Natural killer cell (primary cell): ENCODE measurements around the gene WAPL. TPM values are rescaled to one million over a fixed set of nuclear protein-coding genes. Genes with fewer than 3 reads are reported as not detected.

Experiments
- ATAC-seq, 3 donors: fragments of 150-1000 bp in 2 of 3; fragments of 200-7000 bp in 1 of 3; cut with Tn5 transposase; 1 replicate in 1 of 3; 2 replicates in 2 of 3; pipeline ENCODE4 v1.10.0; 2021; ENCODE audit warnings: mild to moderate bottlenecking in 2 of 3, moderate library complexity in 2 of 3
- DNase-seq, 2 donors: peaks; one replicate each; pipeline versions ENCODE4 v3.0.0 to v3.0.0-alpha.2; 2013 to 2021; ENCODE audit warnings: mixed read lengths in 1 of 2
- H3K27ac ChIP-seq: one replicate; pipeline ENCODE4 v1.5.1; 2013; ENCODE audit warnings: mild to moderate bottlenecking, low read length
- H3K27me3 ChIP-seq: one replicate; pipeline ENCODE4 v1.6.1; 2013; ENCODE audit warnings: low read length; ENCODE audit not compliant: control insufficient read depth, insufficient read depth
- H3K36me3 ChIP-seq: one replicate; pipeline ENCODE4 v1.6.1; 2013; ENCODE audit warnings: low read length; ENCODE audit not compliant: control insufficient read depth, insufficient read depth
- H3K4me1 ChIP-seq: one replicate; pipeline ENCODE4 v1.6.1; 2013; ENCODE audit warnings: low read length; ENCODE audit not compliant: control insufficient read depth, insufficient read depth
- H3K4me3 ChIP-seq: one replicate; pipeline ENCODE4 v1.5.1; 2013; ENCODE audit warnings: low read length
- H3K9me3 ChIP-seq: one replicate; pipeline ENCODE4 v1.6.1; 2013; ENCODE audit warnings: low read length; ENCODE audit not compliant: control insufficient read depth, insufficient read depth
- H3K27ac Mint-ChIP-seq, 2 donors: one replicate each; pipeline ENCODE4 v1.8.0; 2022; ENCODE audit warnings: mild to moderate bottlenecking in 2 of 2, mixed read lengths in 2 of 2, moderate library complexity in 1 of 2
- H3K27me3 Mint-ChIP-seq, 2 donors: one replicate each; pipeline ENCODE4 v1.8.0; 2022; ENCODE audit warnings: low read depth in 2 of 2, mixed read lengths in 2 of 2
- H3K36me3 Mint-ChIP-seq: one replicate; pipeline ENCODE4 v1.8.0; 2022; ENCODE audit warnings: mixed read lengths
- H3K4me1 Mint-ChIP-seq, 2 donors: one replicate each; pipeline ENCODE4 v1.8.0; 2022; ENCODE audit warnings: mixed read lengths in 2 of 2
- H3K4me3 Mint-ChIP-seq: one replicate; pipeline ENCODE4 v1.8.0; 2022; ENCODE audit warnings: mild to moderate bottlenecking, moderate library complexity, mixed read lengths
- H3K9me3 Mint-ChIP-seq, 2 donors: one replicate each; pipeline ENCODE4 v1.8.0; 2022; ENCODE audit warnings: mixed read lengths in 2 of 2
- WGBS: methylation state at CpG from one replicate; pipeline ENCODE4 v1.1.7; 2013; ENCODE audit warnings: missing lambda C conversion rate; ENCODE audit not compliant: insufficient coverage; 5-methylcytosine and 5-hydroxymethylcytosine counted together
- intact Hi-C: fragments of 100-400 bp; cut with micrococcal nuclease; formaldehyde crosslinking; loops from one replicate; pipeline ENCODE4 v1.14.2; 2022
- total RNA-seq, 4 donors: library from RNA; stranded (reverse); fragments of 120-200 nt in 1 of 4; gene quantifications; one replicate each; pipeline versions ENCODE4 v1.2.3 to v1.2.4, GENCODE V29; 2013 to 2022
- TF ChIP-seq, protein P1 (sequence below): fragments of 200-600 bp; IDR thresholded peaks from one replicate; pipeline ENCODE4 v1.8.0; 2022; ENCODE audit warnings: antibody characterized with exemption

Gene WAPL
- total RNA-seq, 3 donors from 2014 or later (not counting 1 experiment from before 2014, with no cell fraction given), result 41.1 to 51.4 (median 51.1) TPM

GRCh38 chr10:86393862-86394455 is 127.6 kb downstream of the WAPL start:
- intact Hi-C loops, result no loop called here
- no peak overlapping the region for H3K4me3 ChIP-seq
- H3K4me3 Mint-ChIP-seq, result no peak overlapping the region
- 88% methylated on average over 7 of the region's 10 CpGs for WGBS
- no peaks in the 10 kb centered on the region for H3K4me1 Mint-ChIP-seq
- H3K9me3 Mint-ChIP-seq, result no peaks in the 10 kb centered on the region
- DNase-seq (no peak), ATAC-seq (no peak)
- H3K27ac ChIP-seq, result no peak overlapping the region
- H3K4me1 ChIP-seq, result peaks cover 6% of the 10 kb centered on the region
- H3K9me3 ChIP-seq, result no peaks in the 10 kb centered on the region
- peaks cover 2% of the 10 kb centered on the region for H3K27me3 ChIP-seq
- H3K27me3 Mint-ChIP-seq, result peaks cover 24 to 25% of the 10 kb centered on the region in 2 donors
- TF ChIP-seq, protein P1, sequence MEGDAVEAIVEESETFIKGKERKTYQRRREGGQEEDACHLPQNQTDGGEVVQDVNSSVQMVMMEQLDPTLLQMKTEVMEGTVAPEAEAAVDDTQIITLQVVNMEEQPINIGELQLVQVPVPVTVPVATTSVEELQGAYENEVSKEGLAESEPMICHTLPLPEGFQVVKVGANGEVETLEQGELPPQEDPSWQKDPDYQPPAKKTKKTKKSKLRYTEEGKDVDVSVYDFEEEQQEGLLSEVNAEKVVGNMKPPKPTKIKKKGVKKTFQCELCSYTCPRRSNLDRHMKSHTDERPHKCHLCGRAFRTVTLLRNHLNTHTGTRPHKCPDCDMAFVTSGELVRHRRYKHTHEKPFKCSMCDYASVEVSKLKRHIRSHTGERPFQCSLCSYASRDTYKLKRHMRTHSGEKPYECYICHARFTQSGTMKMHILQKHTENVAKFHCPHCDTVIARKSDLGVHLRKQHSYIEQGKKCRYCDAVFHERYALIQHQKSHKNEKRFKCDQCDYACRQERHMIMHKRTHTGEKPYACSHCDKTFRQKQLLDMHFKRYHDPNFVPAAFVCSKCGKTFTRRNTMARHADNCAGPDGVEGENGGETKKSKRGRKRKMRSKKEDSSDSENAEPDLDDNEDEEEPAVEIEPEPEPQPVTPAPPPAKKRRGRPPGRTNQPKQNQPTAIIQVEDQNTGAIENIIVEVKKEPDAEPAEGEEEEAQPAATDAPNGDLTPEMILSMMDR, result no peak
- no peaks in the 10 kb centered on the region for H3K36me3 Mint-ChIP-seq
- no peak overlapping the region for H3K27ac Mint-ChIP-seq
- no peaks in the 10 kb centered on the region for H3K36me3 ChIP-seq

- Histone ChIP-seq H3K27me3 (peaks cover 4% of the 10 kb centered on the region), H3K9me3 (no peaks in the 10 kb centered on the region), H3K4me3 (no peak overlapping the region), H3K4me1 (peaks cover 9% of the 10 kb centered on the region), H3K27ac (no peak overlapping the region), H3K36me3 (no peaks in the 10 kb centered on the region)
- no peaks in the 10 kb centered on the region for H3K36me3 Mint-ChIP-seq
- ATAC-seq (no peak), DNase-seq (no peak)
- no peak overlapping the region for H3K4me3 Mint-ChIP-seq
- H3K27me3 Mint-ChIP-seq, result peaks cover 27 to 28% of the 10 kb centered on the region in 2 donors
- intact Hi-C loops, result no loop called here
- TF ChIP-seq, protein P1, result no peak
- peaks cover 0 to 2% of the 10 kb centered on the region in 2 donors for H3K4me1 Mint-ChIP-seq
- WGBS, result 87% methylated on average over 7 of the region's 9 CpGs
- no peak overlapping the region for H3K27ac Mint-ChIP-seq
- no peaks in the 10 kb centered on the region for H3K9me3 Mint-ChIP-seq
Measured at GRCh38 chr10:86393362-86393761, 128.2 kb downstream of the WAPL start.

GRCh38 chr10:86392723-86393094 is 128.9 kb downstream of the WAPL start:
- Mint-ChIP-seq H3K36me3 (no peaks in the 10 kb centered on the region), H3K27me3 (peaks cover 33 to 34% of the 10 kb centered on the region in 2 donors), H3K4me1 (peaks cover 0 to 4% of the 10 kb centered on the region in 2 donors), H3K9me3 (no peaks in the 10 kb centered on the region), H3K4me3 (no peak overlapping the region), H3K27ac (no peak overlapping the region)
- Histone ChIP-seq H3K4me3 (no peak overlapping the region), H3K36me3 (no peaks in the 10 kb centered on the region), H3K9me3 (no peaks in the 10 kb centered on the region), H3K4me1 (peaks cover 11% of the 10 kb centered on the region), H3K27ac (no peak overlapping the region), H3K27me3 (peaks cover 11% of the 10 kb centered on the region)
- TF ChIP-seq, protein P1, result no peak
- no peak for ATAC-seq
- intact Hi-C loops, result no loop called here
- no peak for DNase-seq
- 76% methylated on average over 7 of the region's 7 CpGs for WGBS
